Measurements from ENCODE around the gene SCN10A. TPM values are rescaled to one million over a fixed set of nuclear protein-coding genes. Genes with fewer than 3 reads are reported as not detected.

SCN10A gene
- total and polyA plus RNA-seq, 7 donors = not detected

DNA sequence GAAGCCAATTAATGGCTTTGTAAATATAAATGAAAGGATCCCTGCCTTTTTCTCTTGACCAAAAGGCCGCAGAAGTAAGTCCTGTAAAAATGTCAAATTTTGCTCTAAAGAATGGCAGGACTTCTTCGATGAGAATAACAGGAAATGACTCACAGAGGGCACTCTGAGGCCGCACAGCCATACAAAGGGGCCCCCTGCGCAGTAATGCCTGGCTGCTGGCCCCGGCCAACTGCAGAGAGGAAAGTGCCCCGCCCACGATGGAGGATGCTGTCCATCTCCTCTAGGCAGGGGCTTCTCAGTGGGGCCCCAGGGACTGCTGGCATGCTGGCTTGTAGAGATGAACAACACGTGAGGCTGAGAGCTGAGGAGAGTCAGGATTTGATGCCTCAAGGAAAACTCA is 18.1 kb upstream of the SCN10A start:
- Histone ChIP-seq H3K27ac (peak overlapping the region; percentile 16), H3K4me1 (no peaks in the 10 kb centered on the region), H3K9me3 (no peaks in the 10 kb centered on the region), H3K36me3 (ENCODE audit: insufficient read depth in 1 of 2, low read depth in 1 of 2) (no peaks in the 10 kb centered on the region), H3K4me3 (no peak overlapping the region), H3K27me3 (ENCODE audit: insufficient read depth in 3 of 3, low read length in 2 of 3) (no peaks in the 10 kb centered on the region)
- ATAC-seq (peak in 3 of 4 donors; percentile 36 to 75 (median 50)), DNase-seq (peak; percentile 70 to 78)
- TF ChIP-seq, protein P1, sequence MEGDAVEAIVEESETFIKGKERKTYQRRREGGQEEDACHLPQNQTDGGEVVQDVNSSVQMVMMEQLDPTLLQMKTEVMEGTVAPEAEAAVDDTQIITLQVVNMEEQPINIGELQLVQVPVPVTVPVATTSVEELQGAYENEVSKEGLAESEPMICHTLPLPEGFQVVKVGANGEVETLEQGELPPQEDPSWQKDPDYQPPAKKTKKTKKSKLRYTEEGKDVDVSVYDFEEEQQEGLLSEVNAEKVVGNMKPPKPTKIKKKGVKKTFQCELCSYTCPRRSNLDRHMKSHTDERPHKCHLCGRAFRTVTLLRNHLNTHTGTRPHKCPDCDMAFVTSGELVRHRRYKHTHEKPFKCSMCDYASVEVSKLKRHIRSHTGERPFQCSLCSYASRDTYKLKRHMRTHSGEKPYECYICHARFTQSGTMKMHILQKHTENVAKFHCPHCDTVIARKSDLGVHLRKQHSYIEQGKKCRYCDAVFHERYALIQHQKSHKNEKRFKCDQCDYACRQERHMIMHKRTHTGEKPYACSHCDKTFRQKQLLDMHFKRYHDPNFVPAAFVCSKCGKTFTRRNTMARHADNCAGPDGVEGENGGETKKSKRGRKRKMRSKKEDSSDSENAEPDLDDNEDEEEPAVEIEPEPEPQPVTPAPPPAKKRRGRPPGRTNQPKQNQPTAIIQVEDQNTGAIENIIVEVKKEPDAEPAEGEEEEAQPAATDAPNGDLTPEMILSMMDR (IDR thresholded peaks at IDR 0.05) = no peak
- intact Hi-C loops (cut with DNase I) = no loop called here
- 5 to 11% (median 6%) methylated on average over 8 of the region's 8 CpGs for WGBS, 3 donors

DNA sequence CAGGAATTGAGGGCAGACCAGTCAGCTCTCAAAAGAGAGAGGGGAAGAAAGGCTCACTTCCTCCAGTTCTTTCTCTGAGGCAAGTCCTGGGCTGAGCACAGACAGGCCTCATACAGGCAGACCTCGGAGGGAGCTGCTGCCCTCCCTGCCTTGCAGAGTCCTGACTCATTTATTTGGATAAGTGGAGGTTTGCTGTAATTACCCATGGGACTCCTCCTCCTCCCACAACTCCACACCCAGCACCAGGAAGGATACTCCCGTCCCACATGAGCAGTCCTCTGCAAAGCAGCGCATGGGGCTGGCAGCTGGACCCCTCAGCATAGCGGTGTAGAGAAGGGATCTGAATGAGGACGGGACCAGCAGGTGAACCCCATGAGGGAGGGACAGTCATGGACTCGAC is 13.4 kb upstream of the SCN10A start:
- no peaks in the 10 kb centered on the region for H3K9me3 ChIP-seq
- no peak overlapping the region for H3K4me3 ChIP-seq
- no peaks in the 10 kb centered on the region for H3K4me1 ChIP-seq
- ATAC-seq = peak in 1 of 4 donors; percentile 56
- 57 to 58% (median 57%) methylated on average over 6 of the region's 6 CpGs for WGBS, 3 donors
- H3K27ac ChIP-seq = no peak overlapping the region
- intact Hi-C loops (cut with DNase I) = no loop called here
- H3K36me3 ChIP-seq (ENCODE audit: insufficient read depth in 1 of 2, low read depth in 1 of 2) = no peaks in the 10 kb centered on the region
- H3K27me3 ChIP-seq (ENCODE audit: insufficient read depth in 3 of 3, low read length in 2 of 3) = no peaks in the 10 kb centered on the region
- TF ChIP-seq, protein P1 (IDR thresholded peaks at IDR 0.05) = no peak
- peak; percentile 23 to 51 for DNase-seq

DNA sequence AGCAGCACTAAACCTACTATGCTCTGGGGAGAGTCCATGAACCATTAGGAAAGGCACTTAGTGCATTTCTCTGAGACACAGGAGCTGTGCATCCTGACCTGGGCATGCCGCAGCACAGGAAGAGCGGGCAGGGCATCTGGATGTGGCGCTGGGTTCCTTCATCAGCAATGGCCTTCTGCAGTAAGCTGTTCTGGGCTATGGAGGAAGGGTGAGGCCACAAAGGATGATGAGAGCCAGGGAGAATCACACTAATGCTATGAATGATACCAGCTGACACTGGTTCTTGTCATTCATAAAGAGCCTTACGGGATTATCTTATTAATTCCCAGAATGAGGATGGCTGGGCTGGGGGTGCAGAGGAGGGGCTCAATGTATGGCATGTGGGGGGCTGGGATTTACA is 12.7 kb upstream of the SCN10A start:
- Histone ChIP-seq H3K36me3 (ENCODE audit: insufficient read depth in 1 of 2, low read depth in 1 of 2) (no peaks in the 10 kb centered on the region), H3K9me3 (no peaks in the 10 kb centered on the region), H3K27me3 (ENCODE audit: insufficient read depth in 3 of 3, low read length in 2 of 3) (no peaks in the 10 kb centered on the region), H3K27ac (no peak overlapping the region), H3K4me3 (no peak overlapping the region), H3K4me1 (no peaks in the 10 kb centered on the region)
- intact Hi-C loops (cut with DNase I) = no loop called here
- DNase-seq (no peak), ATAC-seq (no peak)
- TF ChIP-seq, protein P1 (IDR thresholded peaks at IDR 0.05) = no peak
- WGBS, 3 donors = 82 to 87% (median 83%) methylated on average over 4 of the region's 4 CpGs

DNA sequence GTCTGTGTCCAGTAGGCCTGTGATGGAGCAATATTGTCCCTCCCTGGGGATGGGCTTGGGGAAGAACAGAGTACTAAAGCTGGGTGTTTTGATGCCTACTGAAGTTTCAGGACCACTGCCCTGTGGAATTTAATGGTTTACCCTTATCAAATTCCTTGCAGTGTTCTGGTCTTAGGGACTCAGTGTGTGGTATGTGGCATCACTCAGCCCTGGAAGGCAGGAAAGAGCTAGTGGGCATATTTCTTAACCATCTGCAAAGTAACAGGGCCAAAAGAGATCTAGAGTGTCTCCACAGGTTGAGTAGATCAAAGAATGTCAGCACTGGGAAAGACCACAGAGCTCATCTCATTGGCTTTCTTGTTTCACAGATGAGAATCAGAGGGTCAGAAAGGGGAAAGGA is 11.8 kb upstream of the SCN10A start:
- no peaks in the 10 kb centered on the region for H3K9me3 ChIP-seq
- TF ChIP-seq, protein P1 (IDR thresholded peaks at IDR 0.05) = no peak
- H3K27me3 ChIP-seq (ENCODE audit: insufficient read depth in 3 of 3, low read length in 2 of 3) = no peaks in the 10 kb centered on the region
- H3K4me3 ChIP-seq = no peak overlapping the region
- no peak overlapping the region for H3K27ac ChIP-seq
- no peak for ATAC-seq
- no peaks in the 10 kb centered on the region for H3K4me1 ChIP-seq
- intact Hi-C loops (cut with DNase I) = no loop called here
- no peak for DNase-seq
- no peaks in the 10 kb centered on the region for H3K36me3 ChIP-seq (ENCODE audit: insufficient read depth in 1 of 2, low read depth in 1 of 2)

DNA sequence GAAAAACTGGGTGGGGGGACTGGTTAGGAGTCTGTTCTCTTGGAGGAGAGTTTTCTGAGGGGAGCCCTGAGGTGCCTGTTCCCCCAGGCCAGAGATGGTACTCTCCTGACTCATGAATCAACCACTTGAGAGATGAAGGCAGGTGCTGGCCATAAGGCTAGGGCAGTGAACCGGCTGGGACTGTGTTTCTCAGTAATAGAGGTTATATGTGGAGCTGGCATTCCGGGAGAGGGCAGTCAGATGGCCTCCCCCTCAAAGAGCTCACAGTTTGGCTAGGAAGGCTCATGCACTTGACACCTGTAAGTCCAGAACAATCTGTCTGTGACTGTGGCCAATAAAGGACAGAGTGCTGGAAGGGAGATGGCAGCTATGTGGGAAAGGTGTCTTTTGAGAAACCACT is 10.0 kb upstream of the SCN10A start:
- Histone ChIP-seq H3K36me3 (ENCODE audit: insufficient read depth in 1 of 2, low read depth in 1 of 2) (no peaks in the 10 kb centered on the region), H3K27ac (no peak overlapping the region)
- intact Hi-C loops (cut with DNase I) = no loop called here

More for the DNA sequence above, 10.0 kb upstream of the SCN10A start:
- Histone ChIP-seq H3K4me3 (no peak overlapping the region), H3K9me3 (no peaks in the 10 kb centered on the region), H3K27me3 (ENCODE audit: insufficient read depth in 3 of 3, low read length in 2 of 3) (no peaks in the 10 kb centered on the region), H3K4me1 (no peaks in the 10 kb centered on the region)
- WGBS, 3 donors = 46 to 63% (median 56%) methylated on average over 2 of the region's 2 CpGs
- DNase-seq (no peak), ATAC-seq (no peak)
- TF ChIP-seq, protein P1 (IDR thresholded peaks at IDR 0.05) = no peak
